Aorta (tissue), 5 donors: Measurements from ENCODE around the gene HUNK. TPM values are rescaled to one million over a fixed set of nuclear protein-coding genes. Genes with fewer than 3 reads are reported as not detected.

ENCODE experiments used
- ATAC-seq: fragments of 200-7000 bp; cut with Tn5 transposase; one replicate; pipeline ENCODE4 v1.9.1; 2022; ENCODE audit warnings: moderate library complexity; ENCODE audit not compliant: low FRiP score
- DNase-seq, 2 donors: peaks; one replicate each; pipeline ENCODE4 v3.0.0-alpha.2; 2020
- H3K27ac ChIP-seq, 2 donors: one replicate each; pipeline ENCODE4 v1.5.1; 2013; ENCODE audit warnings: low read length in 2 of 2, mild to moderate bottlenecking in 2 of 2, moderate library complexity in 2 of 2, control low read depth in 1 of 2, inconsistent platforms in 1 of 2, low read depth in 1 of 2
- H3K27me3 ChIP-seq, 2 donors: one replicate each; pipeline ENCODE4 v1.6.1; 2013; ENCODE audit warnings: control low read depth in 1 of 2, low read length in 1 of 2, mild to moderate bottlenecking in 1 of 2, moderate library complexity in 1 of 2; ENCODE audit not compliant: insufficient read depth in 2 of 2, control insufficient read depth in 1 of 2
- H3K36me3 ChIP-seq, 2 donors: one replicate each; pipeline ENCODE4 v1.6.1; 2013; ENCODE audit warnings: control low read depth in 1 of 2, low read length in 1 of 2, mild to moderate bottlenecking in 1 of 2; ENCODE audit not compliant: insufficient read depth in 2 of 2, control insufficient read depth in 1 of 2
- H3K4me1 ChIP-seq, 2 donors: one replicate each; pipeline ENCODE4 v1.6.1; 2013; ENCODE audit warnings: low read length in 2 of 2, control low read depth in 1 of 2, mild to moderate bottlenecking in 1 of 2, moderate library complexity in 1 of 2; ENCODE audit not compliant: insufficient read depth in 2 of 2, control insufficient read depth in 1 of 2
- H3K4me3 ChIP-seq, 2 donors: one replicate each; pipeline ENCODE4 v1.5.1; 2013; ENCODE audit warnings: low read length in 2 of 2, control low read depth in 1 of 2, mild to moderate bottlenecking in 1 of 2
- H3K9me3 ChIP-seq: one replicate; pipeline ENCODE4 v1.6.1; 2013; ENCODE audit warnings: mild to moderate bottlenecking, low read length; ENCODE audit not compliant: control insufficient read depth
- WGBS, 2 donors: extraction: QIAGEN DNeasy Blood & Tissue Kit; methylation state at CpG; one replicate each; pipeline ENCODE4 v1.1.7; 2013; 5-methylcytosine and 5-hydroxymethylcytosine counted together
- intact Hi-C, 2 donors: fragments of 100-400 bp; cut with DNase I; formaldehyde crosslinking; loops; one replicate each; pipeline versions ENCODE4 v1.14.2 to v1.15.0; 2022
- polyA plus RNA-seq, 2 donors: library from polyadenylated mRNA; stranded (reverse); fragments of 200-250 nt; gene quantifications; one replicate each; pipeline ENCODE4 v1.2.3, GENCODE V29; 2013
- total RNA-seq, 2 donors: library from RNA; stranded (reverse); fragmentation: NEBNext Ultra II Directional; extraction: Animal tissue kit (Norgen Biotek cat#: 25700); gene quantifications; one replicate each; pipeline ENCODE4 v1.2.1, GENCODE V29; 2021
- donor health status: healthy with polysubstance abuse.
- donor health status: Bipolar disorder and iron deficiency.
- donor health status: DM: no; HTN: no; CAD: no.
- donor health status: DM: no; HTN: no; CAD: no.
- donor health status: DM: yes; HTN: yes; CAD: no.

Gene HUNK
- total and polyA plus RNA-seq, 4 donors = 0.13 to 5.2 (median 0.45) TPM; not detected in 1

- no peaks in the 10 kb centered on the region for H3K27me3 ChIP-seq
- H3K27ac ChIP-seq = no peak overlapping the region
- whole genome bisulfite sequencing, 2 donors = 89 to 92% methylated on average over 4 of the region's 4 CpGs
- H3K9me3 ChIP-seq = no peaks in the 10 kb centered on the region
- DNase-seq = no peak
- intact Hi-C loops = no loop called here
- no peaks in the 10 kb centered on the region for H3K36me3 ChIP-seq
- no peak overlapping the region for H3K4me3 ChIP-seq
- H3K4me1 ChIP-seq = no peaks in the 10 kb centered on the region
- ATAC-seq = no peak
Measured at GRCh38 chr21:31997191-31997590, 124.4 kb downstream of the HUNK start.

- no peaks in the 10 kb centered on the region for H3K27me3 ChIP-seq
- DNase-seq (no peak), ATAC-seq (no peak)
- WGBS, 2 donors = 97% methylated on average over 12 of the region's 12 CpGs
- intact Hi-C loops = no loop called here
- H3K4me1 ChIP-seq = no peaks in the 10 kb centered on the region
- no peak overlapping the region for H3K4me3 ChIP-seq
- no peak overlapping the region for H3K27ac ChIP-seq
- H3K36me3 ChIP-seq = no peaks in the 10 kb centered on the region
- peaks cover 4% of the 10 kb centered on the region for H3K9me3 ChIP-seq
Measured at GRCh38 chr21:31999810-32000468, 127.1 kb downstream of the HUNK start.

GRCh38 chr21:32001390-32001789 is 128.6 kb downstream of the HUNK start:
- no peaks in the 10 kb centered on the region for H3K27me3 ChIP-seq
- no peaks in the 10 kb centered on the region for H3K36me3 ChIP-seq
- no peaks in the 10 kb centered on the region for H3K4me1 ChIP-seq
- H3K9me3 ChIP-seq = peaks cover 4% of the 10 kb centered on the region
- intact Hi-C loops = no loop called here
- no peak overlapping the region for H3K27ac ChIP-seq
- no peak for ATAC-seq
- DNase-seq = no peak
- WGBS, 2 donors = 90 to 94% methylated on average over 11 of the region's 11 CpGs
- no peak overlapping the region for H3K4me3 ChIP-seq

- ATAC-seq (no peak), DNase-seq (no peak)
- H3K4me3 ChIP-seq = no peak overlapping the region
- H3K27ac ChIP-seq = no peak overlapping the region
- H3K36me3 ChIP-seq = no peaks in the 10 kb centered on the region
- no peaks in the 10 kb centered on the region for H3K27me3 ChIP-seq
- WGBS, 2 donors = 6 to 11% methylated on average over 2 of the region's 2 CpGs
- peaks cover 4% of the 10 kb centered on the region for H3K9me3 ChIP-seq
- H3K4me1 ChIP-seq = no peaks in the 10 kb centered on the region
- intact Hi-C loops = no loop called here
Measured at GRCh38 chr21:32003411-32003810, 130.6 kb downstream of the HUNK start.

DNA sequence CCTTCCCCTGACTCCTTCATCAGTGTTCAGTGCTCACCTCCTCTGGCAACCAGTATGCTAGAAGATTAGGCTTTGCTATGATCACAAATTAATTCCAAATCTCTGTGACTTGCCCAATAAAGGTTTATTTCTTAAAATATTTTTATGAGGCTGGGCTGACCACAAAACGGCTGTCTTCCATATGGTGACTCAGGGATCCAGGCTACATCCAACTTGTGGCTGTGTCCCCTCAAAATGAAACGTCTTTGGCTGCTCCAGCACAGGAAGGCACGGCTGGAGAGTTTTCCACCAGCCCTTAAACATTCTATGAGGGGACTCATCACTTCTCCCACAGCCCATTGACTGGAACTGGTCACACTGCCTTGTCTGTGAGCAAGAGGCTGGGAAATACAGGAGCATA is 131.5 kb downstream of the HUNK start:
- WGBS, 2 donors = 81 to 87% methylated on average over 3 of the region's 3 CpGs
- Histone ChIP-seq H3K27ac (no peak overlapping the region), H3K27me3 (no peaks in the 10 kb centered on the region), H3K36me3 (no peaks in the 10 kb centered on the region), H3K9me3 (peaks cover 4% of the 10 kb centered on the region), H3K4me3 (no peak overlapping the region), H3K4me1 (no peaks in the 10 kb centered on the region)
- no peak for DNase-seq
- no peak for ATAC-seq
- intact Hi-C loops = no loop called here

DNA sequence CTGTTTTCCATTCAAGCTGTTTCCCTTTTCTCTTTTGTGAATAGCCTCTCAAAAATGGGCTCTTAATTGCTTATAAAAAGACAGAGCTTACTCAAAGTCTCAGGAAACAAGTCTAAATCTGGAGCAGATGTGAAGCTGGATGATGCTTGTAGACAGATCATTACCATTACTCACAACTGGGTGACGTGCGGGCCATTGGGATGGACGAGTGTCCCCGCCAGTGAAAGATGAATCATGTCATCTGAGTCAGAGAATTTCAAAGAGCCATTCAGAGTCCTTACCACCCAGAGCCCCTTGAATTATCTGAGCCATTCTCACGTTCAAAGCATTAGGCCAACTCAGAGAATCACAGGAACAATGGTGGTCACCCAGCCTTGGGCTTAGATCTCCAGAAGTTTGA is 134.6 kb downstream of the HUNK start:
- intact Hi-C loops = no loop called here
- H3K9me3 ChIP-seq = peaks cover 4% of the 10 kb centered on the region
- no peaks in the 10 kb centered on the region for H3K36me3 ChIP-seq
- no peak overlapping the region for H3K4me3 ChIP-seq
- no peak overlapping the region for H3K27ac ChIP-seq
- ATAC-seq (no peak), DNase-seq (no peak)
- no peaks in the 10 kb centered on the region for H3K4me1 ChIP-seq
- 84 to 91% methylated on average over 5 of the region's 5 CpGs for WGBS, 2 donors
- H3K27me3 ChIP-seq = no peaks in the 10 kb centered on the region

GRCh38 chr21:32008714-32009113 is 135.9 kb downstream of the HUNK start:
- H3K4me3 ChIP-seq = no peak overlapping the region
- H3K36me3 ChIP-seq = no peaks in the 10 kb centered on the region
- no peaks in the 10 kb centered on the region for H3K4me1 ChIP-seq
- 75 to 83% methylated on average over 2 of the region's 2 CpGs for WGBS, 2 donors
- ATAC-seq = no peak
- H3K27ac ChIP-seq = no peak overlapping the region
- intact Hi-C loops = no loop called here
- DNase-seq = no peak
- H3K27me3 ChIP-seq = no peaks in the 10 kb centered on the region
- H3K9me3 ChIP-seq = peaks cover 4% of the 10 kb centered on the region

DNA sequence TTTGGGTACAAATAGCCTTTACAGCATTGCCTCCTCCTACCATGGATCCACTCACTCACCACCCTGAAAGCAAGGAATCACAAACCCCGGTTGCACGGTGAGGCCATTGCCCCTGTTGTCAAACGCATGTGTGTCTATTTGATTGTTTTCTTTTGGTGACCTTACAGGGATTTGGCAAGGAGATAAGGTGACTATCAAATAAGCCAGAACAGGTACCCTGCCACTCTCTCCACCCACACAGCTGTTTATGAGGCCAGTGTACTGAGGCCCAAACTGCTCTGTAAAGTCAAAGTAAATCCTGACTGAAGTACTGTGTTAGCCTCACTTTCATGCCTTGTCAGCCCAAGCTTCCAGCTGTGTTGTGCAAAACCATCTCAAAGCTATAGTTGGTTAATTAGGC is 136.4 kb downstream of the HUNK start:
- Histone ChIP-seq H3K9me3 (peaks cover 3% of the 10 kb centered on the region), H3K27ac (no peak overlapping the region), H3K36me3 (no peaks in the 10 kb centered on the region), H3K4me1 (no peaks in the 10 kb centered on the region), H3K4me3 (no peak overlapping the region), H3K27me3 (no peaks in the 10 kb centered on the region)
- no peak for DNase-seq
- no peak for ATAC-seq
- intact Hi-C loops = no loop called here
- 94 to 98% methylated on average over 3 of the region's 3 CpGs for WGBS, 2 donors

- H3K4me3 ChIP-seq = no peak overlapping the region
- ATAC-seq (no peak), DNase-seq (no peak)
- H3K36me3 ChIP-seq = no peaks in the 10 kb centered on the region
- intact Hi-C loops = no loop called here
- no peaks in the 10 kb centered on the region for H3K27me3 ChIP-seq
- H3K9me3 ChIP-seq = no peaks in the 10 kb centered on the region
- 11 to 14% methylated on average over 7 of the region's 7 CpGs for WGBS, 2 donors
- H3K4me1 ChIP-seq = no peaks in the 10 kb centered on the region
- no peak overlapping the region for H3K27ac ChIP-seq
Measured at GRCh38 chr21:32015461-32016139, 142.8 kb downstream of the HUNK start.
